BE2C (cell line): ENCODE results near the gene SAMD10.
"Not testable (repeated sequence)": the region's sequence is repeated elsewhere in the genome, so short reads cannot be mapped to it uniquely, and the experiment has no call there.

ENCODE experiments used
- DNase-seq: peaks from one replicate; pipeline ENCODE4 v3.0.0-alpha.2; 2020
- H3K27me3 ChIP-seq: fragments of 250-450 bp; sonication (Bioruptor Pico); 2 replicates; pipeline ENCODE4 v1.5.1; 2020; ENCODE audit warnings: mild to moderate bottlenecking
- H3K36me3 ChIP-seq: fragments of 250-450 bp; sonication (Bioruptor Pico); 2 replicates; pipeline ENCODE4 v1.5.1; 2020; ENCODE audit warnings: mild to moderate bottlenecking
- H3K4me1 ChIP-seq: fragments of 250-450 bp; sonication (Bioruptor Pico); 2 replicates; pipeline ENCODE4 v1.5.1; 2020
- H3K4me3 ChIP-seq: 2 replicates; pipeline ENCODE4 v1.5.1; 2011; ENCODE audit warnings: low read depth, low read length
- H3K9me3 ChIP-seq: fragments of 250-450 bp; sonication (Bioruptor Pico); 2 replicates; pipeline ENCODE4 v1.5.1; 2020
- TF ChIP-seq, protein P1 (sequence below): IDR thresholded peaks from 2 replicates; pipeline ENCODE4 v1.5.1; 2012; ENCODE audit warnings: mild to moderate bottlenecking, low read depth, low read length

The SAMD10 gene

DNA sequence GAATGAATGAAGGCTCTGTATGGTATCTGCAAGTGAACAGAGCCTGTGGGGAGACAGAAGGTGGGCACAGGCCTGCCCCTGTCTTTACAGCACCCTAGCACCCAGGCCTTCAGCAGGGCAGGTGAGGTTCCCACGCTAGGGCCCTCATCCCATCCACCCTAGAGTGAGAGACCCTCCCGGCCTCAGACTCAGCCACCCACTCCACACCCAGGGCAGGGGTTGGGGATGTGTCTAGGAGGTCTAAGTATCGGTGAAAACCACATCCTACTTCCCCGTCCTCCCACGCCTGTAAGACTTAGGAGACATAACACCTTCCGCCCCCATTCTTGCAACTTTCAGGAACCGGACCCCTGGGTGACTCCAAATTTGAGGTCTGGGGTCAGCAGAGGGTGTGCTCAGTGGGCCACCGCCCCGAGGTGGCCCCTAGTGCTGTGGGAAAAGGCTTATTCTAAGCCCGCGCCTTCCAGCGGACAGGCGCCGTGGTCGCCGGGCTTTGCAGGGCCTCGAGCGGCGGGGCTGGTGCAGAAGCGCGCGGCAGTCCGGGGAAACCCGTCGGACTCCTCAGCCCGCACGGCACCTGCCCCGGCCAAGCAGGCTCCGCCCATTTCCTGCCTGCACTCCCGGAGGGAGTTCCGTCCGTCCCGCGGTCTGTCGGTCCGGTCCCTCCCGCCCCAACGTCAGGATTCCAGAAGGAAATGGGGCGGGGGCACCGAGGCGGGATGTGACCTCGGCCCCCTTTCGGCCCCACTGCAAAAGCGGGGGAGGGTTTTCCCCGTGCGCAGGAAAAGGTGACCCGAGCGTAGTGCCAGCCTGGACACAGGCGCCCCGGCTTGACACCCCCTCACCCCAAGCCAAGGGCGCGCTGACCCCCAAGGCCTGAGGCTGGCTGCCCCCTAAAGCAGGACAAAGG, 868 bp downstream of the SAMD10 start:
- H3K4me1 ChIP-seq = peaks cover 12% of the 10 kb centered on the region
- H3K9me3 ChIP-seq = no peaks in the 10 kb centered on the region
- H3K36me3 ChIP-seq = peaks cover 7% of the 10 kb centered on the region; the same call in 1 of the 2 replicates
- DNase-seq = peak; percentile 66
- TF ChIP-seq, protein P1, sequence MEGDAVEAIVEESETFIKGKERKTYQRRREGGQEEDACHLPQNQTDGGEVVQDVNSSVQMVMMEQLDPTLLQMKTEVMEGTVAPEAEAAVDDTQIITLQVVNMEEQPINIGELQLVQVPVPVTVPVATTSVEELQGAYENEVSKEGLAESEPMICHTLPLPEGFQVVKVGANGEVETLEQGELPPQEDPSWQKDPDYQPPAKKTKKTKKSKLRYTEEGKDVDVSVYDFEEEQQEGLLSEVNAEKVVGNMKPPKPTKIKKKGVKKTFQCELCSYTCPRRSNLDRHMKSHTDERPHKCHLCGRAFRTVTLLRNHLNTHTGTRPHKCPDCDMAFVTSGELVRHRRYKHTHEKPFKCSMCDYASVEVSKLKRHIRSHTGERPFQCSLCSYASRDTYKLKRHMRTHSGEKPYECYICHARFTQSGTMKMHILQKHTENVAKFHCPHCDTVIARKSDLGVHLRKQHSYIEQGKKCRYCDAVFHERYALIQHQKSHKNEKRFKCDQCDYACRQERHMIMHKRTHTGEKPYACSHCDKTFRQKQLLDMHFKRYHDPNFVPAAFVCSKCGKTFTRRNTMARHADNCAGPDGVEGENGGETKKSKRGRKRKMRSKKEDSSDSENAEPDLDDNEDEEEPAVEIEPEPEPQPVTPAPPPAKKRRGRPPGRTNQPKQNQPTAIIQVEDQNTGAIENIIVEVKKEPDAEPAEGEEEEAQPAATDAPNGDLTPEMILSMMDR = no peak
- H3K27me3 ChIP-seq = no peaks in the 10 kb centered on the region
- peak overlapping the region; percentile 67 for H3K4me3 ChIP-seq

DNA sequence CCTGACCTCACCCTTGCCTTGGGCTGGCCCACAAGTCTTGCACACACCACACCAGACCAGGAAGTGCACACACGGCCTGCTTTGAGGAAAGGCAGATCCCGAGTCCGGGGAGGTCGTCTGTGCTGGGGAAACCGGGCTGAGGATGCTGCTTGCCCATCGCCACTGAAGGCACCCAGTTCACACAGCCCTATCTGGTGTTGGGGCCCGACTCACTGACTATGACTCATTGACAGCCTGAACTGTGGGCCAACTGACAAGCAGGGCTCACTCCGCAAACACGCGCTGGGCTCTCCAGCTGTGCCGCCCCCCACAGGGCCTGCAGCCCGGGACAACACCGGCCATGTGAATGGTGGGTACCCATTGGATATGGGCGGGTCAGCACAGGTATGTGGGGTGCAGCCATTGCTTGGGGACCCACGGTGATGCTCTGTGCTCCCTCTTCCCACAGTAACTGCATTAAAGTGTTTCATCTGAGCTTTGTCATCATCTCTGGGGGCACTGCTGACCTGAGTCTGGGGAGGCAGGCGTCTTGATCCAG, 1.6 kb downstream of the SAMD10 start:
- H3K36me3 ChIP-seq = peaks cover 4% of the 10 kb centered on the region; the same call in 1 of the 2 replicates
- H3K4me3 ChIP-seq = no peak overlapping the region
- DNase-seq = peak; percentile 28
- H3K4me1 ChIP-seq = peaks cover 12% of the 10 kb centered on the region
- H3K9me3 ChIP-seq = no peaks in the 10 kb centered on the region
- TF ChIP-seq, protein P1 = no peak
- no peaks in the 10 kb centered on the region for H3K27me3 ChIP-seq

DNA sequence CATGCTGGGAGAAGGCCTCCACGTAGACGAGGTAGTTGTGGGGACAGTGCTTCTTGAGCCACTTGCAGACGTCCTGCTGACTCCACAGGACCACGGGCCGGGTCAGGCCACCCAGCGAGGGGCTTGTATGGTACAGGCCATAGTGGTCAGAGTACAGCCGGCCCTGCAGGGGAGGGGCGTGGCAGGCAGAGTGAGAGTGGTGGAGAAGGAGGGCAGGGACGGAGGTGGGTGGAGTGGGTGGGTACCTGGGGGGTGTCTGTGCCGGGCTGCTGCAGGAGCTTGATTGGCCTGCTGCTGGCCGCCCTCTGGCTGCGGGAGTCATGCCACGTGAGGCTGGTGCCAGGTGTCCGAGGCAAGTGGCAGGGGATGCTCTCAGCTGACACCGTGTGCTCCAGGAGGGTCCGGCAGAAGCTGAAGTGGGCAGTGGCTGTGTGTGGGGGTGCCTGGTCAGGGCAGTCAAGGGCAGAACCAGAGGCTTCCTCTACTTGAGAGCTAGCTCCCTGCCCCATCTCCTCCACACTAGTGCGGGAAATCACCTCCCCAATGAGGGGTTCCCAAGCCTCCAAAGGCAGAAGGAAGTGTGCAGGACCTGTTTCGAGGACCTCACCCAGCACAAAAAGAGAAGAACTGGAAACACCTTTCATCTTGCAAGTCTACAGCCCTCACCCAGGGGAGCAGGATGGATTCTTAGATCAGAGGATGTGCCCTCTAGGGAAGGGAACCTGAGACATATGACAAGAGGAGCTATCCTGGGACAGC, 2.3 kb downstream of the SAMD10 start:
- no peak for DNase-seq
- Histone ChIP-seq H3K9me3 (no peaks in the 10 kb centered on the region), H3K4me1 (peaks cover 12% of the 10 kb centered on the region), H3K27me3 (no peaks in the 10 kb centered on the region), H3K4me3 (no peak overlapping the region), H3K36me3 (no peaks in the 10 kb centered on the region)
- TF ChIP-seq, protein P1 = no peak

DNA sequence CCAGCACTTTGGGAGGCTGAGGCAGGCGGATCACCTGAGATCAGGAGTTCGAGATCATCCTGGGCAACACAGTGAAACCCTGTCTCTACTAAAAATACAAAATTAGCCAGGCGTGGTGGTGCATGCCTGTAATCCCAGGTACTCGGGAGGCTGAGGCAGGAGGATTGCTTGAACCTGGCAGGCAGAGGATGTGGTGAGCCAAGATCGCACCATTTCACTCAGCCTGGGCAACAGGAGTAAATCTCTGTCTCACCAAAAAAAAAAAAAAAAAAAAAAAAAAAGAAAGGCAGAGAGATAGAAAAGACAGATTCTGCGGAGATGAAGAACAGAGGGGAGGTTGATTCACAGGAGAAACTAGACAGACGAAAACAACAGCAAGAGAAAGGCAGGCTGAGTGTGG, 2.9 kb downstream of the SAMD10 start:
- DNase-seq, H3K9me3 ChIP-seq, H3K27me3 ChIP-seq, H3K36me3 ChIP-seq, H3K4me3 ChIP-seq: not testable (repeated sequence)
- peaks cover 12% of the 10 kb centered on the region for H3K4me1 ChIP-seq

DNA sequence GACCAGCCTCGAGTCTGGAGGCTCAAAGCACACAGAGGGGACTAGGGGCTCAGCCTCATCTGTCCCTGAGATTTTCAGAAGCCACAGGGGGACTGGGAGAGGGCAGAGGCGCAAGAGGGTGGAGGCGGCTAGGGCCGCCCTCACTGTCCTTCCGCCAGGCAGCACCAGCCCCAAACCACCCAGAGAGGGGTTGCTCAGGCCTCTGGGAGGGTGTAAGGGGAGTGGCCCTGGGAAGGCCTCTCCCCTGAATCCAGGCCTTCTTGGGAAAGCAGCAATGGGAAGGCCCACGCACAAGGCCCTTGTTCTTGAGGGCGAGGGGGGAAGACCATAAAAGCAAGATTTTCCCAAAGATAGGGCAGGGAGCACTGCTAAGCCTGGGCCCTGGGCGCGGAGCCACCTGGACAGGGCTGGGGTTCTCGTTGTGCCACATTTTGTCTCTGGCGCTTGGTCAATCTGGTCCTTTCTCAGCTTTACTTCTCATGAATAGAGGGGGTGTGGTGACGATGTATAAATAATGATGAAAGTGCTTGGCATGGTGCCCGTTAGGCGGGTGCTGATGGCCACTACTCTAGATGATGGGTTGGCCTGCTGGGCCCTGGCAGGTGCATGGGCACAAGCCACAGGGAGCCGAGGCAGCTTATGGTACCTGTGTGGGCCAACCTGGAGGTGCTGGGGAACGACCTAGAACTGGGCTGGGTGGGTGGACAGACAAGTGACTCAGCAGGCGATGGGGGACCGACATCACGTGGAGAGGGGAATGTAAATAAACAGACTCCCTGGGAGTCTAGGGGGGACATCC, 4.8 kb downstream of the SAMD10 start:
- peaks cover 4% of the 10 kb centered on the region; the same call in 1 of the 2 replicates for H3K4me1 ChIP-seq
- TF ChIP-seq, protein P1 = no peak
- no peaks in the 10 kb centered on the region for H3K36me3 ChIP-seq
- no peaks in the 10 kb centered on the region for H3K9me3 ChIP-seq
- DNase-seq = no peak
- H3K4me3 ChIP-seq = no peak overlapping the region
- H3K27me3 ChIP-seq = no peaks in the 10 kb centered on the region
